ENCODE data around the gene RTTN.

- TF ChIP-seq CTCF (conservative IDR thresholded peaks at IDR 0.05; ENCODE audit: low read length) (no peak), EZH2phosphoT487 (IDR thresholded peaks at IDR 0.05; ENCODE audit: borderline replicate concordance) (no peak)
These were observed 146.6 kb downstream of the RTTN start for GRCh38 chr18:70058916-70059315.
